ENCODE measurements around the gene TTLL1. TPM values are rescaled to one million over a fixed set of nuclear protein-coding genes. Genes with fewer than 3 reads are reported as not detected.

Gene TTLL1
- total and polyA plus RNA-seq, 2 of the 4 experiments (the other 2 are of a cell fraction) = 10.8 to 13.2 TPM

GRCh38 chr22:43044290-43044712 is 44.9 kb downstream of the TTLL1 start:
- dilution Hi-C loops (cut with HindIII; ENCODE audit: low sequenced_read_pairs, unreplicated experiment) (no loop called here), intact Hi-C loops (cut with micrococcal nuclease) (no loop called here), in situ Hi-C loops (cut with MboI; ENCODE audit: low sequenced_read_pairs) (no loop called here)
- Histone ChIP-seq H3K79me1 (ENCODE audit: low read depth in 1 of 2, low read length in 2 of 2) (no peaks in the 10 kb centered on the region), H3K9ac (ENCODE audit: low read depth, low read length) (no peak overlapping the region), H3K56ac (ENCODE audit: extremely low read depth, insufficient read depth, low read length) (no peak overlapping the region), H2AK9ac (replicated peaks; ENCODE audit: low read depth, low read length, poor library complexity) (no peak overlapping the region), H3K23ac (ENCODE audit: low read depth, low read length) (no peak overlapping the region), H4K91ac (ENCODE audit: insufficient read depth, low read depth, low read length) (no peak overlapping the region), H2AFZ (replicated peaks; ENCODE audit: low read length, poor library complexity) (no peak overlapping the region), H3K4me1 (ENCODE audit: control insufficient read depth, insufficient read depth, low read length) (0 out of 2 replicates have a peak, but pooled peaks cover 1% of the 10 kb centered on the region), H2AK5ac (ENCODE audit: low read depth, low read length) (no peak overlapping the region), H3K27me3 (ENCODE audit: control insufficient read depth, insufficient read depth, low read length) (no peaks in the 10 kb centered on the region), H3K18ac (ENCODE audit: low read depth, low read length) (no peak overlapping the region), H4K5ac (ENCODE audit: low read depth, low read length) (no peak overlapping the region), H3K4me3 (ENCODE audit: insufficient read depth, low read depth, low read length) (no peak overlapping the region), H3K9me1 (ENCODE audit: insufficient read depth, low read length) (peaks cover 5% of the 10 kb centered on the region; the same call in 1 of the 2 replicates), H2BK15ac (ENCODE audit: low read depth, low read length) (no peak overlapping the region), H4K8ac (ENCODE audit: low read depth in 2 of 2, low read length in 2 of 2) (no peak overlapping the region), H4K20me1 (ENCODE audit: insufficient read depth, low read length) (no peaks in the 10 kb centered on the region), H3K36me3 (ENCODE audit: control insufficient read depth, insufficient read depth, low read length) (peaks cover 4% of the 10 kb centered on the region), H2BK20ac (ENCODE audit: low read depth, low read length) (no peak overlapping the region), H3K9me3 (ENCODE audit: control insufficient read depth, insufficient read depth, low read length) (no peaks in the 10 kb centered on the region), H2BK5ac (ENCODE audit: low read depth, low read length, poor library complexity, severe bottlenecking) (no peak overlapping the region), H3K4ac (ENCODE audit: low read depth, low read length) (no peak overlapping the region), H2BK120ac (ENCODE audit: low read depth, low read length) (no peak overlapping the region), H3K4me2 (ENCODE audit: low read depth, low read length) (no peak overlapping the region), H3K14ac (replicated peaks; ENCODE audit: low read depth, low read length) (no peak overlapping the region), H3K27ac (ENCODE audit: insufficient read depth, low read length) (no peak overlapping the region)
- ChIA-PET CTCF (interaction anchor here (0.6 kb wide), 1 partner anchor 233 kb away, joined by 5 read pairs; no protein-coding TSS in a partner anchor), POLR2A (ENCODE audit: unreplicated experiment) (no interaction called here)
- 93% methylated on average over 5 of the region's 10 CpGs; no CpG with 5 or more reads in 1 of the 2 experiments for WGBS, 2 experiments (ENCODE audit: extremely low coverage in 2 of 2, insufficient read length in 1 of 2)
- BruUV-seq (replicated peaks) = no TSS peak
- DNase-seq (no peak), ATAC-seq (ENCODE audit: low read depth) (no peak)
- no peak for TF ChIP-seq FOS (IDR thresholded peaks at IDR 0.05; ENCODE audit: low read depth, low read length)
- no peak for TF ChIP-seq POLR2A (IDR thresholded peaks at IDR 0.05; ENCODE audit: low read depth, low read length)
- TF ChIP-seq CHD1 (IDR thresholded peaks at IDR 0.05; ENCODE audit: low read depth, low read length) = no peak
- no peak for TF ChIP-seq MXI1 (IDR thresholded peaks at IDR 0.05; ENCODE audit: borderline replicate concordance, low read depth, low read length)
- no peak for TF ChIP-seq RCOR1 (IDR thresholded peaks at IDR 0.05; ENCODE audit: insufficient replicate concordance, low read length)
- TF ChIP-seq MAZ (IDR thresholded peaks at IDR 0.05; ENCODE audit: borderline replicate concordance, low read depth, low read length) = no peak
- no peak for TF ChIP-seq RAD21 (IDR thresholded peaks at IDR 0.05; ENCODE audit: low read length)
- no peak for TF ChIP-seq CTCF (conservative IDR thresholded peaks at IDR 0.05; ENCODE audit: low read depth, low read length)
- no peak for TF ChIP-seq CEBPB (IDR thresholded peaks at IDR 0.05; ENCODE audit: low read depth, low read length)
- TF ChIP-seq SMC3 (IDR thresholded peaks at IDR 0.05; ENCODE audit: low read depth, low read length) = no peak
- no peak for TF ChIP-seq MAFK (IDR thresholded peaks at IDR 0.05; ENCODE audit: low read depth, low read length)
- no peak for TF ChIP-seq RFX5 (IDR thresholded peaks at IDR 0.05; ENCODE audit: low read depth, low read length)
- TF ChIP-seq ELK1 (IDR thresholded peaks at IDR 0.05; ENCODE audit: borderline replicate concordance, low read depth, low read length) = no peak
- TF ChIP-seq BHLHE40 (IDR thresholded peaks at IDR 0.05; ENCODE audit: low read depth, low read length) = no peak
- no peak for TF ChIP-seq USF2 (IDR thresholded peaks at IDR 0.05; ENCODE audit: low read depth, low read length)
- TF ChIP-seq NFE2L2 (IDR thresholded peaks at IDR 0.05; ENCODE audit: low read depth, low read length) = no peak
